ENCODE results near the gene CASP3.
"Not testable (repeated sequence)": the region's sequence is repeated elsewhere in the genome, so short reads cannot be mapped to it uniquely, and the experiment has no call there.

CASP3 gene

GRCh38 chr4:184641451-184641850, 7.8 kb downstream of the CASP3 start:
- Histone ChIP-seq H3K36me3 (ENCODE audit: insufficient read depth, low read length) (peaks cover 11% of the 10 kb centered on the region), H3K4me3 (ENCODE audit: low read length) (no peak overlapping the region), H3K27me3 (ENCODE audit: insufficient read depth, low read length) (no peaks in the 10 kb centered on the region), H3K4me1 (ENCODE audit: insufficient read depth, low read length) (peaks cover 9% of the 10 kb centered on the region), H2AFZ (ENCODE audit: low read depth, low read length) (no peak overlapping the region), H3K9me3 (ENCODE audit: low read length) (no peaks in the 10 kb centered on the region)

- Histone ChIP-seq H3K4me1 (ENCODE audit: insufficient read depth, low read length) (peaks cover 5% of the 10 kb centered on the region), H3K36me3 (ENCODE audit: insufficient read depth, low read length) (peaks cover 13% of the 10 kb centered on the region), H2AFZ (ENCODE audit: low read depth, low read length) (no peak overlapping the region)
Observed at GRCh38 chr4:184641022-184641421, 8.2 kb downstream of the CASP3 start.

GRCh38 chr4:184636897-184637296, 12.3 kb downstream of the CASP3 start:
- H3K4me3 ChIP-seq (ENCODE audit: low read length) = no peak overlapping the region
- no peaks in the 10 kb centered on the region for H3K27me3 ChIP-seq (ENCODE audit: insufficient read depth, low read length)
- no peak overlapping the region for H2AFZ ChIP-seq (ENCODE audit: low read depth, low read length)
- H3K9me3 ChIP-seq (ENCODE audit: low read length) = no peaks in the 10 kb centered on the region
- H3K36me3 ChIP-seq (ENCODE audit: insufficient read depth, low read length) = peaks cover 34% of the 10 kb centered on the region
- H3K4me1 ChIP-seq (ENCODE audit: insufficient read depth, low read length) = no peaks in the 10 kb centered on the region

More at GRCh38 chr4:184641022-184641421, 8.2 kb downstream of the CASP3 start:
- Histone ChIP-seq H3K27me3 (ENCODE audit: insufficient read depth, low read length) (no peaks in the 10 kb centered on the region), H3K9me3 (ENCODE audit: low read length) (no peaks in the 10 kb centered on the region), H3K4me3 (ENCODE audit: low read length) (no peak overlapping the region)

- Histone ChIP-seq H3K4me1 (ENCODE audit: insufficient read depth, low read length) (no peaks in the 10 kb centered on the region), H3K36me3 (ENCODE audit: insufficient read depth, low read length) (peaks cover 35% of the 10 kb centered on the region), H3K27me3 (ENCODE audit: insufficient read depth, low read length) (no peaks in the 10 kb centered on the region), H3K9me3 (ENCODE audit: low read length) (no peaks in the 10 kb centered on the region), H2AFZ (ENCODE audit: low read depth, low read length) (no peak overlapping the region), H3K4me3 (ENCODE audit: low read length) (no peak overlapping the region)
Observed at GRCh38 chr4:184636144-184636543, 13.1 kb downstream of the CASP3 start.

GRCh38 chr4:184635381-184635780, 13.9 kb downstream of the CASP3 start:
- no peaks in the 10 kb centered on the region for H3K27me3 ChIP-seq (ENCODE audit: insufficient read depth, low read length)
- H2AFZ ChIP-seq (ENCODE audit: low read depth, low read length) = no peak overlapping the region
- H3K4me3 ChIP-seq (ENCODE audit: low read length) = no peak overlapping the region
- H3K9me3 ChIP-seq (ENCODE audit: low read length) = no peaks in the 10 kb centered on the region
- H3K36me3 ChIP-seq (ENCODE audit: insufficient read depth, low read length) = peaks cover 41% of the 10 kb centered on the region
- H3K4me1 ChIP-seq (ENCODE audit: insufficient read depth, low read length) = no peaks in the 10 kb centered on the region

GRCh38 chr4:184632842-184633241, 16.4 kb downstream of the CASP3 start:
- H3K9me3 ChIP-seq (ENCODE audit: low read length) = peaks cover 2% of the 10 kb centered on the region
- H3K4me3 ChIP-seq (ENCODE audit: low read length) = no peak overlapping the region
- no peak overlapping the region for H2AFZ ChIP-seq (ENCODE audit: low read depth, low read length)
- H3K36me3 ChIP-seq (ENCODE audit: insufficient read depth, low read length) = peaks cover 66% of the 10 kb centered on the region
- no peaks in the 10 kb centered on the region for H3K27me3 ChIP-seq (ENCODE audit: insufficient read depth, low read length)
- no peaks in the 10 kb centered on the region for H3K4me1 ChIP-seq (ENCODE audit: insufficient read depth, low read length)

- no peaks in the 10 kb centered on the region for H3K27me3 ChIP-seq (ENCODE audit: insufficient read depth, low read length)
- H2AFZ ChIP-seq (ENCODE audit: low read depth, low read length) = no peak overlapping the region
- H3K4me3 ChIP-seq (ENCODE audit: low read length) = no peak overlapping the region
- peaks cover 41% of the 10 kb centered on the region for H3K36me3 ChIP-seq (ENCODE audit: insufficient read depth, low read length)
- H3K4me1 ChIP-seq (ENCODE audit: insufficient read depth, low read length) = peaks cover 2% of the 10 kb centered on the region
- peaks cover 2% of the 10 kb centered on the region for H3K9me3 ChIP-seq (ENCODE audit: low read length)
Observed at GRCh38 chr4:184628103-184628502, 21.1 kb downstream of the CASP3 start.

GRCh38 chr4:184625783-184626596, 23.3 kb downstream of the CASP3 start:
- not testable (repeated sequence) for H3K9me3 ChIP-seq (ENCODE audit: low read length); H3K4me3 ChIP-seq (ENCODE audit: low read length); H2AFZ ChIP-seq (ENCODE audit: low read depth, low read length); H3K27me3 ChIP-seq (ENCODE audit: insufficient read depth, low read length); H3K4me1 ChIP-seq (ENCODE audit: insufficient read depth, low read length)
- H3K36me3 ChIP-seq (ENCODE audit: insufficient read depth, low read length) = peaks cover 36% of the 10 kb centered on the region

GRCh38 chr4:184624972-184625554, 24.2 kb downstream of the CASP3 start:
- no peak overlapping the region for H3K4me3 ChIP-seq (ENCODE audit: low read length)
- peaks cover 2% of the 10 kb centered on the region for H3K9me3 ChIP-seq (ENCODE audit: low read length)
- no peak overlapping the region for H2AFZ ChIP-seq (ENCODE audit: low read depth, low read length)
- H3K4me1 ChIP-seq (ENCODE audit: insufficient read depth, low read length) = peaks cover 2% of the 10 kb centered on the region
- H3K36me3 ChIP-seq (ENCODE audit: insufficient read depth, low read length) = peaks cover 27% of the 10 kb centered on the region
- no peaks in the 10 kb centered on the region for H3K27me3 ChIP-seq (ENCODE audit: insufficient read depth, low read length)

GRCh38 chr4:184624504-184624903, 24.7 kb downstream of the CASP3 start:
- H3K4me3 ChIP-seq (ENCODE audit: low read length) = not testable (repeated sequence)

GRCh38 chr4:184621518-184621917, 27.7 kb downstream of the CASP3 start:
- Histone ChIP-seq H2AFZ (ENCODE audit: low read depth, low read length) (no peak overlapping the region), H3K36me3 (ENCODE audit: insufficient read depth, low read length) (no peaks in the 10 kb centered on the region), H3K4me1 (ENCODE audit: insufficient read depth, low read length) (peaks cover 2% of the 10 kb centered on the region), H3K9me3 (ENCODE audit: low read length) (no peaks in the 10 kb centered on the region), H3K27me3 (ENCODE audit: insufficient read depth, low read length) (no peaks in the 10 kb centered on the region), H3K4me3 (ENCODE audit: low read length) (no peak overlapping the region)

More at GRCh38 chr4:184624504-184624903, 24.7 kb downstream of the CASP3 start:
- not testable (repeated sequence) for H3K9me3 ChIP-seq (ENCODE audit: low read length); H3K27me3 ChIP-seq (ENCODE audit: insufficient read depth, low read length); H2AFZ ChIP-seq (ENCODE audit: low read depth, low read length); H3K4me1 ChIP-seq (ENCODE audit: insufficient read depth, low read length)
- H3K36me3 ChIP-seq (ENCODE audit: insufficient read depth, low read length) = peaks cover 22% of the 10 kb centered on the region

- H3K27me3 ChIP-seq (ENCODE audit: insufficient read depth, low read length) = no peaks in the 10 kb centered on the region
- no peaks in the 10 kb centered on the region for H3K36me3 ChIP-seq (ENCODE audit: insufficient read depth, low read length)
- no peak overlapping the region for H3K4me3 ChIP-seq (ENCODE audit: low read length)
- no peak overlapping the region for H2AFZ ChIP-seq (ENCODE audit: low read depth, low read length)
- H3K9me3 ChIP-seq (ENCODE audit: low read length) = no peaks in the 10 kb centered on the region
- no peaks in the 10 kb centered on the region for H3K4me1 ChIP-seq (ENCODE audit: insufficient read depth, low read length)
Observed at GRCh38 chr4:184620212-184620867, 28.9 kb downstream of the CASP3 start.

- H3K36me3 ChIP-seq (ENCODE audit: insufficient read depth, low read length) = no peaks in the 10 kb centered on the region
- H3K9me3 ChIP-seq (ENCODE audit: low read length) = peaks cover 3% of the 10 kb centered on the region
- no peaks in the 10 kb centered on the region for H3K27me3 ChIP-seq (ENCODE audit: insufficient read depth, low read length)
- H3K4me1 ChIP-seq (ENCODE audit: insufficient read depth, low read length) = no peaks in the 10 kb centered on the region
- no peak overlapping the region for H3K4me3 ChIP-seq (ENCODE audit: low read length)
- H2AFZ ChIP-seq (ENCODE audit: low read depth, low read length) = no peak overlapping the region
Observed at GRCh38 chr4:184617600-184618196, 31.5 kb downstream of the CASP3 start.

All from neuron (in vitro differentiated cells).